Activated CD8-positive, alpha-beta memory T cell treated with anti-CD3 and anti-CD28 coated beads, Interleukin-2, amount 50 U/mL, for 4 hours (primary cell): ENCODE measurements around the gene TTC34.

Source experiments
- DNase-seq: peaks from one replicate; pipeline ENCODE4 v3.0.0-alpha.2; 2020

TTC34 gene

GRCh38 chr1:2801535-2802291, at the start of gene TTC34:
TTC34 (minus strand) TSS chr1:2801693; CDS start chr1:2800827, 866 bp downstream.
- DNase-seq = peak; percentile 31

GRCh38 chr1:2850502-2850901, 49.0 kb upstream of the TTC34 start:
- no peak for DNase-seq

- DNase-seq = no peak
Observed at GRCh38 chr1:2848006-2848670, 46.6 kb upstream of the TTC34 start.

GRCh38 chr1:2847086-2847985, 45.8 kb upstream of the TTC34 start:
- DNase-seq = no peak

GRCh38 chr1:2845869-2846268, 44.4 kb upstream of the TTC34 start:
- no peak for DNase-seq

- peak; percentile 62 for DNase-seq
Observed at GRCh38 chr1:2840036-2840809, 38.7 kb upstream of the TTC34 start.

GRCh38 chr1:2837823-2838222, 36.3 kb upstream of the TTC34 start:
- DNase-seq = no peak

- DNase-seq = no peak
Observed at GRCh38 chr1:2837316-2837715, 35.8 kb upstream of the TTC34 start.

- no peak for DNase-seq
Observed at GRCh38 chr1:2836333-2836970, 35.0 kb upstream of the TTC34 start.

- DNase-seq = no peak
Observed at GRCh38 chr1:2835650-2836159, 34.2 kb upstream of the TTC34 start.

- no peak for DNase-seq
Observed at GRCh38 chr1:2834741-2835564, 33.5 kb upstream of the TTC34 start.

- no peak for DNase-seq
Observed at GRCh38 chr1:2834146-2834475, 32.6 kb upstream of the TTC34 start.

- no peak for DNase-seq
Observed at GRCh38 chr1:2833454-2834145, 32.1 kb upstream of the TTC34 start.

GRCh38 chr1:2832506-2833453, 31.3 kb upstream of the TTC34 start:
- no peak for DNase-seq

GRCh38 chr1:2831596-2832212, 30.2 kb upstream of the TTC34 start:
- no peak for DNase-seq

- DNase-seq = no peak
Observed at GRCh38 chr1:2830761-2831425, 29.4 kb upstream of the TTC34 start.

GRCh38 chr1:2829846-2830615, 28.5 kb upstream of the TTC34 start:
- no peak for DNase-seq
